GM12874 (cell line): ENCODE data around the gene NADSYN1.

Source experiments
- TF ChIP-seq, protein P1 (sequence below): IDR thresholded peaks from 2 replicates; pipeline ENCODE4 v1.5.1; 2011; ENCODE audit warnings: low read depth, mild to moderate bottlenecking, control low read depth, low read length, moderate library complexity; ENCODE audit not compliant: insufficient read depth

Gene NADSYN1

GRCh38 chr11:71484248-71485062, 31.5 kb downstream of the NADSYN1 start:
- TF ChIP-seq, protein P1, sequence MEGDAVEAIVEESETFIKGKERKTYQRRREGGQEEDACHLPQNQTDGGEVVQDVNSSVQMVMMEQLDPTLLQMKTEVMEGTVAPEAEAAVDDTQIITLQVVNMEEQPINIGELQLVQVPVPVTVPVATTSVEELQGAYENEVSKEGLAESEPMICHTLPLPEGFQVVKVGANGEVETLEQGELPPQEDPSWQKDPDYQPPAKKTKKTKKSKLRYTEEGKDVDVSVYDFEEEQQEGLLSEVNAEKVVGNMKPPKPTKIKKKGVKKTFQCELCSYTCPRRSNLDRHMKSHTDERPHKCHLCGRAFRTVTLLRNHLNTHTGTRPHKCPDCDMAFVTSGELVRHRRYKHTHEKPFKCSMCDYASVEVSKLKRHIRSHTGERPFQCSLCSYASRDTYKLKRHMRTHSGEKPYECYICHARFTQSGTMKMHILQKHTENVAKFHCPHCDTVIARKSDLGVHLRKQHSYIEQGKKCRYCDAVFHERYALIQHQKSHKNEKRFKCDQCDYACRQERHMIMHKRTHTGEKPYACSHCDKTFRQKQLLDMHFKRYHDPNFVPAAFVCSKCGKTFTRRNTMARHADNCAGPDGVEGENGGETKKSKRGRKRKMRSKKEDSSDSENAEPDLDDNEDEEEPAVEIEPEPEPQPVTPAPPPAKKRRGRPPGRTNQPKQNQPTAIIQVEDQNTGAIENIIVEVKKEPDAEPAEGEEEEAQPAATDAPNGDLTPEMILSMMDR = no peak

GRCh38 chr11:71485063-71485399, 32.0 kb downstream of the NADSYN1 start:
- TF ChIP-seq, protein P1 = no peak

- TF ChIP-seq, protein P1 = no peak
Measured at GRCh38 chr11:71485466-71485865, 32.5 kb downstream of the NADSYN1 start.

DNA sequence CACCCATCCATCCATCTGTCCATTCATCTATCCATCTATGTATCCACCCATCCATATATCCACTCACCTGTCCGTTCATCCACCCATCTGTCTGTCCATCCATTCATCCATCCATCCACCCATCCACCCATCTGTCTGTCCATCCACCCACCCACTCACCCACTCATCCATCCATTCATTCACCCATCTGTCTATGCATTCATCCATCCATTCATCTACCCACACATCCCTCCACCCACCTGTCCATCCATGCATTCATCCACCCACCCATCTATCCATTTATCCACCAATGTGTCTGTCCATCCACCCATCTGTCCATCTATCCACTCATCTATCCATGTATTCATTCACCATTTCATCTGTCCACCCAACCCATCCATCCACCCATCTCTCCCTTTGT, 33.3 kb downstream of the NADSYN1 start:
- TF ChIP-seq, protein P1 = no peak

GRCh38 chr11:71488681-71489270, 35.8 kb downstream of the NADSYN1 start:
- TF ChIP-seq, protein P1 = no peak

- TF ChIP-seq, protein P1 = no peak
Measured at GRCh38 chr11:71489311-71490043, 36.5 kb downstream of the NADSYN1 start.

- TF ChIP-seq, protein P1 = no peak
Measured at GRCh38 chr11:71490044-71490730, 37.2 kb downstream of the NADSYN1 start.
